GM18861 (cell line): ENCODE data around the gene COL4A2.
A peak's percentile ranks its signal among the peaks of the same experiment; 100 is the strongest.
"Not testable (repeated sequence)": the region's sequence is repeated elsewhere in the genome, so short reads cannot be mapped to it uniquely, and the experiment has no call there.

ENCODE experiments used
- ATAC-seq: cut with Tn5 transposase; IDR thresholded peaks from one replicate; pipeline ENCODE4 v1.9.1; 2021; ENCODE audit not compliant: unreplicated experiment

The COL4A2 gene

DNA sequence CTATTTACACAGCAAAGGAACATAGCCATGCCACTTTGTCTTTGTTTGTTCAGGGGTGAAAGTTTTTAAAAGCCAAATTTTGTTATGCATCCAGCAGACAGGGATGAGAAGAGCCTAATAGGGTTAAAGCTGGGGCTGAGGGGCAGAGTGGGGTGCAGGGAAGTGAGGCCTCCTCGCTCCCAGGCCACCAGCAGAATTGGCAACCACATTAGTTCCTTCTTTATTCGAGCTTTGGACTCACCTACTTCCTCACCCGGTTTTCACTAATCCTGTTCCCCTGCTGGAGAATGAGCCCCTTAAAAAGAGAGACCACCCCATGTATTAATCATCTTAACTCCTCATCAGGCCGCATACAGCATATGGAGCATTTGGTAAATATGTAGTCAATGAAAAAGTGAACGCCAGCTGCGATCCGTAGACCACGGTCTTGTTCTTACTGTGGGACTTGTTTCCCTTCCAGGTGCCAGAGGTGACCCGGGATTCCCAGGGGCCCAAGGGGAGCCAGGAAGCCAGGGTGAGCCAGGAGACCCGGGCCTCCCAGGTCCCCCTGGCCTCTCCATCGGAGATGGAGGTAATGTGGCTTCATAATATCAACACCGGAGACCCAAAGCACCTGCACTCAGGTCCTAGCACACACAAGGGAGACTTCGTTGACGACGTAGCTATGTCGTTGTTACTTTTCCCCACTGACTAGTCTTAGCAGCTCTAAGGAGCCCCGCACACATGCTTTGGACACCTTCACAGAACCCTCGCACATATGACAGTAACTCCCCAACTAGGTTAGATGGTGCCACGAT, 142.3 kb downstream of the COL4A2 start:
- no peak for ATAC-seq

DNA sequence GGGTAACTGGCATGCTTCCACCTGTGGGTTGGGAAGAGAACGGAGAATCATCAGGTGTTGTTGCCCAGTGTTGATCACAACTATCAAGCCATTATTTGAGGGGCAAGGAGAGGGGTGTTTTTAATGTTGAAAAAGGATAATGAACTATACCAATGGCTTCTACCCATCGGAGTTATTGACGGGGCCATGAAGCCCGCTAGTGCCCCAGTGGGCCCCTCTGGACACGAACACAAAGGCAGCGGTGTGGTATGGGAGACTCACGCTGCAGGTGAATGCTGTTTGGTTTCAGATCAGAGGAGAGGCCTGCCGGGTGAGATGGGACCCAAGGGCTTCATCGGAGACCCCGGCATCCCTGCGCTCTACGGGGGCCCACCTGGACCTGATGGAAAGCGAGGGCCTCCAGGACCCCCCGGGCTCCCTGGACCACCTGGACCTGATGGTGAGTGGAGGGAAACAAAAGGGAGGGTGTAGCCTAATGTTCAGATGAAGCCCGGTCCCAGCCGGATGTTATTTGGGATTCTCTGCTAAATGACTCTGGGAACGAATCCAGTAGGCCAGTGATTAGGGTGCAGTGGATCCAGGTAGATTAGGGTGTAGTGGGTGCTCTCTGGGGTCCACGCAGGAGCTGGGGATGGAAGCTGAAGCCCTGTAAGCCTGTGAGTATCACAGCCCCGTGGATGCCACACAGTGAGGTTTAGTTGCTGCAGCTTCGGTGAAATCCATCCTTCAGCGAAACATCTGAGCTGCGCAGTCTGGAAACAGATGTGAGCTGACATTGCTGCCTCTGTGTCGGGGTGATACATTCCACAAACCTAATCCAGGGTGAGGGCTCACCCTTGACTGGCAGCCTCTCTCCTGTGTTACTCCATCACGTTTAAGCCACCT, 143.2 kb downstream of the COL4A2 start:
- no peak for ATAC-seq

GRCh38 chr13:110450941-110451730, 144.1 kb downstream of the COL4A2 start:
- ATAC-seq: no peak

DNA sequence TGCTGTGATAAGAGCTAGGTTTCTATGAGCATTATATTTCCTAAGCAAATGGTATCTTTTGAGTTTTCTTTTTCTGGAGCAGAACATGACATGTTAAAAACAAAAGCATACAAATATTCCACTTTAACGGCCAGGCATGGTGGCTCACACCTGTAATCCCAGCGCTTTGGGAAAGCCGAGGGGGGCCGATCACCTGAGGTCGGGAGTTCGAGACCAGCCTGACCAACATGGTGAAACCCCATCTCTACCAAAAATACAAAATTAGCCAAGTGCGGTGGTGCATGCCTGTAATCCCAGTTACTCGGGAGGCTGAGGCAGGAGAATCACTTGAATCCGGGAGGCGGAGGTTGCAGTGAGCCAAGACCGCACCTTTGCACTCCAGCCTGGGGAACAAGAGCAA, 146.0 kb downstream of the COL4A2 start:
- not testable (repeated sequence) for ATAC-seq

DNA sequence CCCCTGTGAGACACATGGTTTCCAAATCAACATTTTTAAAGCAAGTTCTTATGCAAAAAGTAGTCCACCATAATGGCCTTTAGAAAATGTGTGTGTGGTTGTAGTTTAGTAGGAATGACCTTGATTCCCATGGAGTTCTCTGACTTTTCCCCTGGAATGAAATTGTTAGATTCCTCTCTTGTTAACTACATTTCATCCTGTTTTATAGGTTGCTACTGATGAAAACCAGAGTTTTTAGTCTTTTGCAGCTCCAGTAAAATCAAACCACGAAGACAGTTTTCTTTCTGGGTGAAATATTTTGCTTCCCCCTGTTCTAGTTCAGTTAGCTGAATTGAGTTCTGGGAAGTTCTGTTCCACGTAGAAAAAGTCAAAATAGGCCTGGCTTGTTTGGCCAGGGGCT, 146.7 kb downstream of the COL4A2 start:
- ATAC-seq: no peak

DNA sequence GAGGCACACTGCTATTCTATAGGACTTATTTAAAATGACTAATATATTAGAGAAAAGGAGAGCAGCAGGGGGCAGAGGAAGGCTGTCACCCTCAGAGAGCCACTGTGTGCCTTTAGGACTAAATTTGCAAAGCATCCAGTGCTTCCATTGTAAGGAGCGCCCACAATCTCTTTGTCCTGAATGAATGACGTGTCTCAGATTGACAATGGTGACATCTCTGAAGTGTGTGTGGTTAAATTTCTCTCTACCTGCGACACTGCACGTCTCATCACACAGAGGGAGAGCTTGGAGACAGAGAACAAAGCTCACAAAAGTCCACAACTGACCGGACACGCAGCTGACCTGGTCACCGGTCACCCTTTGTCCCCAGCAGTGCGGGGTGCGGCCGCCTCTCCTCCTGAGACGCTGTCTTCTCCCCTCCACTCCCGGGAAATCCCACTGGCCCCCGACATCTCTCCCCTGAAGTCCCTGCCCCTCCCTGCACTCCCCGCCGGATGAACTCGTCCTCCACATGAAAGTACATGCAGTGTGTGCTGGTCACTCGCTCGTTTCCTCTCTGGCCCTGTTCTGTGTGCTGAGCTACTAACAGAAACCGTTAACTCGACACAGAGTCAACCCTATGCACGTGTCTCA, 147.3 kb downstream of the COL4A2 start:
- no peak for ATAC-seq

DNA sequence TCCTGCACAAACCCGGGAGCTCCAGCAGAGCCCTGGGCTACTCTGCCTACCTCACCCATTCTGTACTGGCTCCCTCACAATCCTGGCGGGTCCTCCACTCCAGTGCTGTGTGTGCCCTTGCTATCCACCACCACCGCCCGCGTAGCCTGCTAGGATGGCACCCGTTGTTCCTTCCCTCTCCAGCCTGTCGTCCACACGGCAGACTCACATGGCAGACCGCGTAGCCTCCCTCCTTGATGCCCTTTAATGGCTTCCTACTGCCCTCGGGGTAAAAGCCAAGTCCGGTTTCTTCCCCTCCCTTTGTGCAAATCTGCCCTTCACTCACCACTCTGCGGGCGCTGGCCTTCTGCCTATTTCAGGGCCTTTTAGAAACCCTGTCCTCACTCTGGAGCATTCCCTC, 147.9 kb downstream of the COL4A2 start:
- no peak for ATAC-seq

- ATAC-seq: peak; percentile 5
Observed at GRCh38 chr13:110455444-110455843, 148.4 kb downstream of the COL4A2 start.

DNA sequence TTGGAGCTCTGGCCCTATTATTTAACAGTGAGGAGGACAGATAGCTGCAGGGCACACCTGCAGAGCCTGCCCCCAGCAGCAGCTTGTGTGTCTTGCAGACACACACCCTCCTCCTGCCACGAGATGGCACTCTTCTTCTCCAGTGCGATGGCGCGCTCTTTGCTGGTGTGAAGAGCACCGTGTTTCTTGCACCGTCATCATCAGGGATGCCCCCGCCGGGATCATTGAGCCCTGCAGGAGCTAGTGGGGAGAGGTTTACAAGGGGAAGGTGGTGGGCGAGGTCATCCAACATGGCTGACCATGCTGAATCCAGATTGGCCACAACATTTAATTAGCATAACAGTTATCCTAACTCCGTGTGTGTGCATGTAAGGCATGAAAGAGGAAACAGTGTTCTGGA, 148.9 kb downstream of the COL4A2 start:
- ATAC-seq: peak; percentile 98

- ATAC-seq: no peak
Observed at GRCh38 chr13:110456550-110456949, 149.5 kb downstream of the COL4A2 start.

GRCh38 chr13:110457361-110457760, 150.3 kb downstream of the COL4A2 start:
- no peak for ATAC-seq

GRCh38 chr13:110458017-110458416, 150.9 kb downstream of the COL4A2 start:
- no peak for ATAC-seq

DNA sequence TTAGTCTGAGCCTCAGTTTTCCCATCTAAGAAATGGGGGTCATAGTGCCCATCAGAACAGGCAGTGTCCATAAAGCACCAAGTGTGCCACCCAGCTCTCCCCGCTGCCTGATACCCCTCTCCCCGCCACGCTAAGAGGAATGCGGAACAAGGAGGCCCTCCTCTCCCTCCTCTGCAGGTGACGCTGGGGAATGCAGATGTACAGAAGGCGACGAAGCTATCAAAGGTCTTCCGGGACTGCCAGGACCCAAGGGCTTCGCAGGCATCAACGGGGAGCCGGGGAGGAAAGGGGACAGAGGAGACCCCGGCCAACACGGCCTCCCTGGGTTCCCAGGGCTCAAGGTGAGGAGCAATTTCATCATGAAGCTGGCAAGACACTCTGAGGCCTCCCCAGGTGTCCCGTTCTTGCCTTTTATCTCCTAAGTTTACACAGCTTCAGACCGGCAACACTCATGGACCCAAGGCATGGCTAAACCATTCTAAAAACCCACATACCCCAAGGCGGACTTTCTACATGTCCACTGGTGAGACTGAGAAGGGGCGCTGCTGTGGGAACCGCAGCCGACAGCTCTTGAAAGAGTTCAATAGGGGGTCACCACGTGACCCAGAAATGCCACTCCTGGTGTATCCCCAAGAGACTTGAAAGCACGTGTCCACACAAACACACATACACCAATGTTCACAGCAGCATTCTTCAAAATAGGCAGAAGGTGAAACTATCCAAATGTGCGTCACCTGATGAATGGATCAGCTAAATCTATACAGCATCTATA, 151.7 kb downstream of the COL4A2 start:
- ATAC-seq: no peak

- no peak for ATAC-seq
Observed at GRCh38 chr13:110462091-110462490, 155.0 kb downstream of the COL4A2 start.

GRCh38 chr13:110463156-110463555, 156.1 kb downstream of the COL4A2 start:
- ATAC-seq: no peak

DNA sequence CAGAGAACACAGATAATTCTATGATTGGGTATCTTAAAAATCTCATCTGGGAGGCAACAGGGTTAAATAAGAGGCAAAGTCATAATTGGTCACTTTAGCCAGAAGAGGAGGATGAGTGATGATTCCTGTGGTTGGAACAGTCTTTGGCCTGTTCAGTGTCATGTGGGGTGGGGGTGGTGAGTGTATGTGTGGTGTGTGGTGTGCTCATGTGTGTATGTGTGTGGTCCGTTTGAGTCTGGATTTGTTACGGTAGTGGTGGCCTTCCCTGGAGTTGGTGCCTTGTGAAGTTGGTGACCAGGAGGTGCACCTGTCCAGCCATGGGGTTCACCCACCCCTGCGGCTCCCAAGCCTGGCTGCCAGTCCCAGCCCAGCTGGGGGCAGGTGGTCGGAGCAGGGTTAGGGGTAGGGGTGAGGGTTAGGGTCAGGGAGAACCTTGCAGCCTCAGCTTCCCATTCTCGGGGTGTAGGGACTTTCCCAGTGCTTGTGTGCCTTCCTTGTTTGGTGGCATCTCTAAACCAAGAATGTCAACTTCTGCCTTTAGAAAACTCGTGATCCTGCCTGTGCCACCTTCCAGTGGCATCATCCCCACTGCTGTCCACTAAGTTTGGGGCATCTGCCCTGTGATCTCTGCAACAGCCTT, 156.9 kb downstream of the COL4A2 start:
- ATAC-seq: no peak

GRCh38 chr13:110464556-110465333, 157.7 kb downstream of the COL4A2 start:
- ATAC-seq: no peak

DNA sequence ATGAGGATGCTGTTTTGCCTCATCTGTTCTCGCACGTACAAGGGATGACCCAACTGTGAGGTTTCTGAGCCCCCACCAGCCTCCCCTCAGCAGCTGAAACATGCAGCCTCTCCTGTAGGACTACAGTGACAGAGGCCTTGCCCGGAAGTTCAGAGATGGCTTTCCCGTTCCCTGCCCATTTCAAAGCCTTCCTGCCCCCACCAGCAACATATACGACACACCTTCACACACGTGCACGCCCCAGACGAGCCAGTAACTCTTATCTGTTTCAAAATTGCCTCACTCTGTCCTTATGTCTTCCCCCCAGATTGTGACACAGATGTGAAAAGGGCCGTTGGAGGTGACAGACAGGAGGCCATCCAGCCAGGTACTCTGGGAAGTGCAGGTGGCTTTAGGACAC, 158.6 kb downstream of the COL4A2 start:
- no peak for ATAC-seq
